Measurements from ENCODE around the gene SLAMF6. TPM values are rescaled to one million over a fixed set of nuclear protein-coding genes. Genes with fewer than 3 reads are reported as not detected.
"Not testable (repeated sequence)": the region's sequence is repeated elsewhere in the genome, so short reads cannot be mapped to it uniquely, and the experiment has no call there.

SLAMF6 gene
- total and polyA plus RNA-seq, 3 donors from 2014 or later: 0.68 to 2.3 (median 1.6) TPM

- intact Hi-C loops (cut with DNase I; ENCODE audit: low total_unique reads): no loop called here
- Histone ChIP-seq H3K4me1 (no peaks in the 10 kb centered on the region), H3K4me3 (no peak overlapping the region), H3K27me3 (no peaks in the 10 kb centered on the region), H3K27ac (no peak overlapping the region), H3K9me3 (no peaks in the 10 kb centered on the region), H3K36me3 (ENCODE audit: low read depth, missing control alignments) (no peaks in the 10 kb centered on the region)
- TF ChIP-seq POLR2A (IDR thresholded peaks at IDR 0.05) (no peak), CTCF (IDR thresholded peaks at IDR 0.05) (no peak)
- DNase-seq: no peak
- WGBS, 2 donors: 75 to 77% methylated on average over 1 of the region's 1 CpG
Observed at GRCh38 chr1:160500321-160500990, 22.6 kb downstream of the SLAMF6 start.

GRCh38 chr1:160499631-160500030, 23.4 kb downstream of the SLAMF6 start:
- intact Hi-C loops (cut with DNase I; ENCODE audit: low total_unique reads): no loop called here
- H3K36me3 ChIP-seq (ENCODE audit: low read depth, missing control alignments): no peaks in the 10 kb centered on the region
- WGBS, 2 donors: 82 to 87% methylated on average over 1 of the region's 1 CpG
- no peak overlapping the region for H3K4me3 ChIP-seq
- H3K27me3 ChIP-seq: no peaks in the 10 kb centered on the region
- no peaks in the 10 kb centered on the region for H3K4me1 ChIP-seq
- H3K9me3 ChIP-seq: no peaks in the 10 kb centered on the region
- H3K27ac ChIP-seq: no peak overlapping the region
- TF ChIP-seq POLR2A (IDR thresholded peaks at IDR 0.05): no peak
- TF ChIP-seq CTCF (IDR thresholded peaks at IDR 0.05): no peak
- no peak for DNase-seq

GRCh38 chr1:160498301-160499065, 24.6 kb downstream of the SLAMF6 start:
- DNase-seq; H3K4me1 ChIP-seq; H3K9me3 ChIP-seq; H3K36me3 ChIP-seq (ENCODE audit: low read depth, missing control alignments); H3K4me3 ChIP-seq; H3K27me3 ChIP-seq; intact Hi-C loops (cut with DNase I; ENCODE audit: low total_unique reads); H3K27ac ChIP-seq: not testable (repeated sequence)
- WGBS, 2 donors: 84 to 87% methylated on average over 3 of the region's 3 CpGs

- intact Hi-C loops (cut with DNase I; ENCODE audit: low total_unique reads): no loop called here
- Histone ChIP-seq H3K27me3 (no peaks in the 10 kb centered on the region), H3K9me3 (no peaks in the 10 kb centered on the region), H3K36me3 (ENCODE audit: low read depth, missing control alignments) (no peaks in the 10 kb centered on the region), H3K27ac (no peak overlapping the region), H3K4me3 (no peak overlapping the region), H3K4me1 (no peaks in the 10 kb centered on the region)
- 89 to 93% methylated on average over 4 of the region's 4 CpGs for WGBS, 2 donors
- no peak for DNase-seq
- TF ChIP-seq CTCF (IDR thresholded peaks at IDR 0.05) (no peak), POLR2A (IDR thresholded peaks at IDR 0.05) (no peak)
Observed at GRCh38 chr1:160496334-160496733, 26.7 kb downstream of the SLAMF6 start.

- H3K27ac ChIP-seq: no peak overlapping the region
- no peaks in the 10 kb centered on the region for H3K27me3 ChIP-seq
- 85 to 86% methylated on average over 3 of the region's 3 CpGs for WGBS, 2 donors
- no peaks in the 10 kb centered on the region for H3K36me3 ChIP-seq (ENCODE audit: low read depth, missing control alignments)
- H3K4me3 ChIP-seq: no peak overlapping the region
- no peaks in the 10 kb centered on the region for H3K9me3 ChIP-seq
- no peak for DNase-seq
- intact Hi-C loops (cut with DNase I; ENCODE audit: low total_unique reads): no loop called here
- TF ChIP-seq CTCF (IDR thresholded peaks at IDR 0.05) (no peak), POLR2A (IDR thresholded peaks at IDR 0.05) (no peak)
- no peaks in the 10 kb centered on the region for H3K4me1 ChIP-seq
Observed at GRCh38 chr1:160494620-160495019, 28.4 kb downstream of the SLAMF6 start.

Measured in testis (tissue), 3 donors.